ENCODE results near the gene MORN2.

The MORN2 gene

GRCh38 chr2:38856165-38856564 is 19.6 kb upstream of the MORN2 start (continued):
- TF ChIP-seq ZNF280D (tag by site-specific recombination; IDR thresholded peaks at IDR 0.05) (no peak), ZNF521 (tag by site-specific recombination; IDR thresholded peaks at IDR 0.05) (no peak), ZNF248 (tag by site-specific recombination; IDR thresholded peaks at IDR 0.05) (no peak), ZNF768 (tag by site-specific recombination; IDR thresholded peaks at IDR 0.05) (no peak), ZNF558 (tag by site-specific recombination; IDR thresholded peaks at IDR 0.05) (no peak), ZNF146 (tag by site-specific recombination; IDR thresholded peaks at IDR 0.05) (no peak), ZBTB6 (tag by site-specific recombination; IDR thresholded peaks at IDR 0.05) (no peak)

GRCh38 chr2:38862476-38862875 is 13.3 kb upstream of the MORN2 start:
- Histone ChIP-seq H3K4me3 (ENCODE audit: low read depth, low read length) (no peak overlapping the region), H3K36me3 (ENCODE audit: control insufficient read depth in 2 of 2, insufficient read depth in 1 of 2, low read length in 2 of 2) (peaks cover 44 to 61% of the 10 kb centered on the region in 2 experiments)
- POLR2A ChIA-PET = no interaction called here

GRCh38 chr2:38863061-38863695 is 12.6 kb upstream of the MORN2 start:
- Histone ChIP-seq H3K27ac (ENCODE audit: extremely low read depth, low read depth, low read length) (no peak overlapping the region), H3K36me3 (ENCODE audit: control insufficient read depth in 2 of 2, insufficient read depth in 1 of 2, low read length in 2 of 2) (peaks cover 43 to 59% of the 10 kb centered on the region in 2 experiments), H3K4me3 (ENCODE audit: low read depth, low read length) (no peak overlapping the region), H3K9me3 (ENCODE audit: control insufficient read depth, insufficient read depth, low read depth, low read length) (no peaks in the 10 kb centered on the region), H3K4me1 (ENCODE audit: control insufficient read depth, insufficient read depth, low read length) (peaks cover 19% of the 10 kb centered on the region)
- CTCF ChIA-PET = interaction anchor here (0.6 kb wide), 1 partner anchor 242 kb away, joined by 3 read pairs; no protein-coding TSS in a partner anchor
- POLR2A ChIA-PET = no interaction called here
- TF ChIP-seq ZNF19 (tag by site-specific recombination; IDR thresholded peaks at IDR 0.05; ENCODE audit: low read depth) = no peak
- TF ChIP-seq ZNF16 (tag by site-specific recombination; IDR thresholded peaks at IDR 0.05; ENCODE audit: low read depth) = no peak
- no peak for TF ChIP-seq ZBTB1 (tag by site-specific recombination; IDR thresholded peaks at IDR 0.05)
- no peak for TF ChIP-seq ZNF155 (tag by site-specific recombination; IDR thresholded peaks at IDR 0.05)
- no peak for TF ChIP-seq ZBTB8A (tag by site-specific recombination; IDR thresholded peaks at IDR 0.05)
- no peak for TF ChIP-seq WT1 (tag by site-specific recombination; IDR thresholded peaks at IDR 0.05)
- no peak for TF ChIP-seq ZSCAN4 (tag by site-specific recombination; IDR thresholded peaks at IDR 0.05)
- no peak for TF ChIP-seq TSHZ1 (tag by site-specific recombination; IDR thresholded peaks at IDR 0.05; ENCODE audit: borderline replicate concordance)
- no peak for TF ChIP-seq ZNF24 (tag by site-specific recombination; IDR thresholded peaks at IDR 0.05)
- TF ChIP-seq SP2 (tag by site-specific recombination; IDR thresholded peaks at IDR 0.05) = no peak
- TF ChIP-seq ZNF133 (tag by site-specific recombination; IDR thresholded peaks at IDR 0.05) = no peak
- TF ChIP-seq ZNF184 (tag by site-specific recombination; IDR thresholded peaks at IDR 0.05) = no peak
- no peak for TF ChIP-seq ZNF26 (tag by site-specific recombination; IDR thresholded peaks at IDR 0.05)
- no peak for TF ChIP-seq ZNF660 (tag by site-specific recombination; IDR thresholded peaks at IDR 0.05)
- no peak for TF ChIP-seq ZBTB48 (tag by site-specific recombination; IDR thresholded peaks at IDR 0.05)

More at GRCh38 chr2:38862476-38862875, 13.3 kb upstream of the MORN2 start:
- CTCF ChIA-PET = interaction anchor here (0.6 kb wide), 1 partner anchor 242 kb away, joined by 3 read pairs; no protein-coding TSS in a partner anchor
- H3K27ac ChIP-seq (ENCODE audit: extremely low read depth, low read depth, low read length) = no peak overlapping the region
- TF ChIP-seq GLIS1 (tag by site-specific recombination; IDR thresholded peaks at IDR 0.05) (no peak), ZNF621 (tag by site-specific recombination; IDR thresholded peaks at IDR 0.05) (no peak), ZNF433 (tag by site-specific recombination; IDR thresholded peaks at IDR 0.05; ENCODE audit: low read depth) (no peak), ZNF501 (tag by site-specific recombination; IDR thresholded peaks at IDR 0.05) (no peak), GLI4 (tag by site-specific recombination; IDR thresholded peaks at IDR 0.05) (no peak), ZNF174 (tag by site-specific recombination; IDR thresholded peaks at IDR 0.05) (no peak), ZXDB (tag by site-specific recombination; IDR thresholded peaks at IDR 0.05) (no peak)
- H3K9me3 ChIP-seq (ENCODE audit: control insufficient read depth, insufficient read depth, low read depth, low read length) = no peaks in the 10 kb centered on the region
- H3K4me1 ChIP-seq (ENCODE audit: control insufficient read depth, insufficient read depth, low read length) = peaks cover 19% of the 10 kb centered on the region

All from HEK293 (cell line).